ENCODE measurements around the gene NRXN3.

DNA sequence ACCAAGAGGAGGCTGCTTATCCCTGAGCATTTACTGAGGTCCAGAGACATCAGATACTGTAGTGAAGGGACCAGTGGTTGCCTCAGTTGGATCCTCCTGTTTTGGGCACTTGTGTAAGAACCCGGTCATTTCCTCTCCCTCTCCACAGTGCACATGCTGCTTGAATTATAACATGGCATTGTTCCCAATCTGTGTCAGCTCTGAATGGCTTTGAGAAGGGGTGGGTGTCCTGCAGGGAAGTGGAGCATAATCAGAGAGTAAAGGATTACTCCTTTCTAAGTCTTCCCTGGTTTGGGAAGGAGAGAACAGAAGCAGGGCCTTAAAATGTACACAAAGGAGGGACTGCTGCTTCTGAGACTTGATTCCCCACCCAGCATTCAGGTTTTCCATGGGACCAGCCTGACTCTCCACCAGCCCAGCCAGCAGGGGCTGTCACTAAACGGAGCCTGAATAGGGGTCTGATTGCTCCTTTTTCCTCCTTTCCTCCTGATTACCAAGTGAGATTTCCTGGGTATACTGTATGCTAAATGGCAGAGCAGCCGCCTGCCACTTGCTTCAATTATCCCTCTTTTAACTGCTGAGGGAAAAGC lies 78.4 kb downstream of the NRXN3 start:
- TF ChIP-seq, protein P1, sequence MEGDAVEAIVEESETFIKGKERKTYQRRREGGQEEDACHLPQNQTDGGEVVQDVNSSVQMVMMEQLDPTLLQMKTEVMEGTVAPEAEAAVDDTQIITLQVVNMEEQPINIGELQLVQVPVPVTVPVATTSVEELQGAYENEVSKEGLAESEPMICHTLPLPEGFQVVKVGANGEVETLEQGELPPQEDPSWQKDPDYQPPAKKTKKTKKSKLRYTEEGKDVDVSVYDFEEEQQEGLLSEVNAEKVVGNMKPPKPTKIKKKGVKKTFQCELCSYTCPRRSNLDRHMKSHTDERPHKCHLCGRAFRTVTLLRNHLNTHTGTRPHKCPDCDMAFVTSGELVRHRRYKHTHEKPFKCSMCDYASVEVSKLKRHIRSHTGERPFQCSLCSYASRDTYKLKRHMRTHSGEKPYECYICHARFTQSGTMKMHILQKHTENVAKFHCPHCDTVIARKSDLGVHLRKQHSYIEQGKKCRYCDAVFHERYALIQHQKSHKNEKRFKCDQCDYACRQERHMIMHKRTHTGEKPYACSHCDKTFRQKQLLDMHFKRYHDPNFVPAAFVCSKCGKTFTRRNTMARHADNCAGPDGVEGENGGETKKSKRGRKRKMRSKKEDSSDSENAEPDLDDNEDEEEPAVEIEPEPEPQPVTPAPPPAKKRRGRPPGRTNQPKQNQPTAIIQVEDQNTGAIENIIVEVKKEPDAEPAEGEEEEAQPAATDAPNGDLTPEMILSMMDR (IDR thresholded peaks at IDR 0.05; ENCODE audit: poor library complexity): no peak
- no peak for TF ChIP-seq EZH2phosphoT487 (IDR thresholded peaks at IDR 0.05; ENCODE audit: low read depth, severe bottlenecking, unreplicated experiment)
